ENCODE results near the gene NUP58.
"Not testable (repeated sequence)": the region's sequence is repeated elsewhere in the genome, so short reads cannot be mapped to it uniquely, and the experiment has no call there.

The NUP58 gene

DNA sequence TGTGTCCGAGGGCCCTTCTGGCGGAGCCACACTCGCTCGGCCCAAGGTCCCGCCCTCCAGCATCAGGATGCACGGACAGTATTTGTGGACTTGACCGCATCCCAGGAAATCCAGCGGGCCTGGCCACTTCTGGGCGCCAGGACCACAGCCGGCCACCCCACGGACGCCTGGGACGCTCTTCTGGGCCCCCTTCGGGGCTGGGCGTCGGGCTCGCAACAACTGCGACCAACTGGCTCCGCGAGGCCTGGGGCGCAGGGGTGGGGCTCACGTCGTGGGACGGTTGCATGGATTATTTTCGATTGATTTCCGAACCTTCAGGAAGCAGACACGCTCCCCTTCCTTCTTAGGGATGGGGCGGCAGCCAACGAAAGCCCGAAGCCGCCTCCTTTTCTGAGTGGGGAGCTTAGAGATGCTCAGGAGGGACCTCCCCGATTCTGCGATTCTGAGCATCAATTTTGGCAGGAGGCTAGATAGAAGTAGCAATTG lies 521 bp upstream of the NUP58 start:
- Histone ChIP-seq H3K27ac (peak overlapping the region; percentile 15 to 96 (median 93)), H3K4me3 (peak overlapping the region; percentile 62 to 94 (median 69))

DNA sequence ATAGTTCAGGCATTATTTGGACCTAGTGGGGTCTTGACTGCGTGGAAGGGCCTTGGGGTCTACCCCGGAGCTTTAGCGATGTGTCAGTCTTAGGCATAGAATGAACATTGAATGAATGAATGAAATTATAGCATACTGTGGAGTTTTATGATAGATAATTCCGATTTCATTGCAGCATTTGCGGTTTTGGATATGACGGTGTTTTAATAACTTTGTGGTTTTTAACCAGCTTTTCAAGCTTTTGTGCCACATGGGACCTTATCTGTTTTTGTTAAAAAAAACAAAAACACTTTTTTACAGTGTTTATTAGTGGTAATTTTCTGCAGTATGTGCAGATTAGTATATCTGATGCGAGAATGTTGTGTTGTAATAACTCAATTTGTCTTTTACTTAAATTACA lies 696 bp downstream of the NUP58 start:
- peak overlapping the region; percentile 57 to 96 (median 93) for H3K27ac ChIP-seq

DNA sequence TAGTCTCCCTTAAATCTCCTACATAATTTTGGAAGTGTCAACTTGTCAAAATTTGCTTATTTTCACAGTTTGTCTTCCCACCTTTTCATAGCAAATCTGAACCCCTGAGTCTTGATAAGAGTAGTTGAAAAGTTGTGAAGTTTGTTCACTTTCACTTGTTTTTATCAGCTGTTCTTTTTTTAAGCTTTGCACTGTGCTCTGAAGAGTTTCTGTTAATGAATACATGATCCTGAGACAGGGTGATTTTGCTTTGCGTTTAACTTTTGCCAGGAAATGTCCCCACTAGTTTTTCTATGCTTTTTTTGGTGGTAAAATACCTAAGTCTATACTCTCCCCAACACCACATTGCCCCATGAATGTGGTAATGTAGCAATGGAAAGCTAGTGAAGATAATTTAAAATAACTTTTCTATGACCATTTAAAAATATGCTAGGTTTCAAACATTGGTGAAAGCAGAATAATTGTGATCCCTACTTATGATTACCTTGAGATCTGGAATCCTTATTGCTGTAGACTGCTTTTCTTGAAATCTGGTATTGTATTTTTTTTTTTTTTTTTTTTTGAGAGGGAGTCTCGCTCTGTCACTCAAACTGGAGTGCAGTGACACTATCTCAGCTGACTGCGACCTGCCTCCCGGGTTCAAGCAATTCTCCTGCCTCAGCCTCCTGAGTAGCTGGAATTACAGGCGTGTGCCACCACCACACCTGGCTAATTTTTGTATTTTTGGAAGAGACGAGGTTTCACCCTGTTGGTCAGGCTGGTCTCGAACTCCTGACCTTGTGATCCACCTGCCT lies 5.4 kb downstream of the NUP58 start:
- peak overlapping the region in 1 of 21 experiments; percentile 18 for H3K27ac ChIP-seq
- H3K4me3 ChIP-seq: no peak overlapping the region

More for the DNA sequence above, 696 bp downstream of the NUP58 start:
- H3K4me3 ChIP-seq: peak overlapping the region; percentile 62 to 94 (median 69)

DNA sequence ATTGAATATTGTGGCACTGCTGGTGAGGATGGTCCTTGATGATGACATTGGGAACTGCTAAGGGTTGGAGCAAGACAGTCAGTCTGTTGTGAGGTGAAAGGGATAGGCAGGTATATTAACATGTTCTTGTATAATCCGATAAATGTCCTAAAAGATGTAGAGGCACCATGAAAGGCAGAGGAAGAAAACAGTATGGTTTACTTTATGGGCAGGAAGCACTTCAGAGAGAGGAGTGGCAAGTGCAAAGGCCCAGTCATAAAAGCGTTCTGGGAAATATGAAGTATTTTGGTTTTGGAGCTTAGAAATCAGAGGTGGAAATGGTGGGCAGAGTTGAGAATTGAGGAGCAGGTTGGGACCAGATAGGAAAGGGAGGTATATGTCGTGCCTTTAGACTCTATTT lies 9.5 kb downstream of the NUP58 start:
- Histone ChIP-seq H3K4me3 (no peak overlapping the region), H3K27ac (no peak overlapping the region)

DNA sequence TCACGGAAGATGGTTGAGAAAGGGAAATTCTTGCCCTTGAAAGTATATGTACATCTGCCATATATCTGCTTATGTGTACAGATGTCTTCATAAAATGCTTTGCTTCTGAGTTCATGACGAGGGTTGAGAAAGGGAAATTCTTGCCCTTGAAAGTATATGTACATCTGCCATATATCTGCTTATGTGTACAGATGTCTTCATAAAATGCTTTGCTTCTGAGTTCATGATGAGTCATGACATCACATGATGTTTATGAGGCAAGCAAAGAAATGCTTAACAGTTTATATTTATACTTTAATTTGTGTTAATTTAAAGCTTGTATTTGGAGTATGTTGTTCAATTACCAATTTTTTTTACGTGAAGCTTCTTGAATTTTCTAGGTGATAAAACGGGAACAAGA lies 17.5 kb downstream of the NUP58 start:
- H3K27ac ChIP-seq: peak overlapping the region in 1 of 21 experiments; percentile 0

DNA sequence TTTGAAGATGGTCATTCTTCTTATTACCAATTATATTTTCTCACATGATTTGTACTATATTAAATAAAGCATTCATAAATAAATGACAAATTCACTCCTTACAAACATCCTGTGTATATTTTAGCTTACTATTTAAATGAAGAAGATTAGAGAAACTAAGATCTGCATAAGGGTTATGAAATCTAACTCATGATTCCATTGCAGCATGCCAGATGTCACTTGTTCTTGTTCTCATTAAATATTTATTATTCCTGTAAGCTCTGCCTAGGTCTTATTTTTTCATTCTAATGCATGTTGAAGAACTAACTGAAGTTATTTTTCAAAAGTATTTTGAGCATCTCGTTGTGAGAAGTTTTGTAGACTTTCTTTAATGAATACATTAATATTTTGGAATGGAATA lies 18.3 kb downstream of the NUP58 start:
- peak overlapping the region in 1 of 21 experiments; percentile 5 for H3K27ac ChIP-seq

More for the DNA sequence above, 17.5 kb downstream of the NUP58 start:
- H3K4me3 ChIP-seq: not testable (repeated sequence)

DNA sequence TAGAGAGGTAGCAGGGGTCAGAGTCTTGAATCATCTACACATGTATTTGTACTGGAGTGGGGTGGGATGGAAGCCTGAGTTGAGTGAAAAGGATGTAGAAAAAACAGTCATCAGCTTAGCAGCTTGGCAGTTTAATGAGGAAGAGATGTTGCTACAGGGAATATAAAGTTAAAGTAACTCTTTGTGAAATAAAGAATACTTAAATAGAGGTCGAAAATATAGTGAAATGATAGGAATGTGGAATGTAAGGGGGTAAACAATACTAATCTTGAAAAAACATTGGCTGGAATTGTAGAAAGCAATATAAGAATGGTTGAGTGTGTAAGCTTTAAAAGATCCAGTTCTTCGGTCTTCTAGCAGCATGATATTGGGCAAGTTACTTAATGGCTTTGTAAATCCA lies 22.7 kb downstream of the NUP58 start:
- Histone ChIP-seq H3K27ac (no peak overlapping the region), H3K4me3 (no peak overlapping the region)

More for the DNA sequence above, 18.3 kb downstream of the NUP58 start:
- H3K4me3 ChIP-seq: no peak overlapping the region

DNA sequence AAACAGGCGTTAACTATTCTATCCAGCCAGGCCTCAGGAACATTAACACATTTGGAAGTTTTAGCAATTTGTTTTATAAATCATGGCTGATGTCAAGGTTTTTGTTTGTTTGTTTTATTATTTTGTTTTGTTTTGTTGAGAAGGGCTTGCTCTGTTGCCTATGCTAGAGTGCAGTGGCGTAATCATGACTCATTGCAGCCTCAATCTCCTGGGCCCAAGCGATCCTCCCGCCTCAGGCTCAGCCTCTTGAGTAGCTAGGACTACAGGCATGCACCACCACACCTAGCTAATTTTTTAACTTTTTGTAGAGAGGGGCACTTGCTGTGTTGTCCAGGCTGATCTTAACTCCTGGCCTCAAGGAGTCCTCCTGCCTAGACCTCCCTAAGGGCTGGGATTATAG lies 28.3 kb downstream of the NUP58 start:
- Histone ChIP-seq H3K4me3 (no peak overlapping the region), H3K27ac (no peak overlapping the region)

DNA sequence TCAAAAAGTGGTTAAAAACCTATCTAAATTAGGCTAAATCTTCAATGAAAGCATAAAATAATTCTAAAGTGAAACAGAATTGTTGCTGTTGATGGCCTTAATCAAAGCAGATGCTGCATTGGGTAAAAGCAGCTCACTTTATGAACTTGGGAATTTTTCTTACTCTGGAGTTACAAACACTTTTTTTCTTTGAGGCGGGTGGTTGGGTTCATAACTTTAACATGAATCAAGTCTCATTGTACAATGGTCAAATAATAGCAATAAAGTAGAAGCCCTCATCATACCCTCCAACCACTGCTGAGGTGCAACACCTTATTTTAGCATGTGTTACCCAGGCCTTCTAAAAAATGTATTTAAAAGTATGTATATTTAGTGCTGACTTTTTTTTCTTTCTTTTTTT lies 29.1 kb downstream of the NUP58 start:
- Histone ChIP-seq H3K4me3 (no peak overlapping the region), H3K27ac (no peak overlapping the region)

DNA sequence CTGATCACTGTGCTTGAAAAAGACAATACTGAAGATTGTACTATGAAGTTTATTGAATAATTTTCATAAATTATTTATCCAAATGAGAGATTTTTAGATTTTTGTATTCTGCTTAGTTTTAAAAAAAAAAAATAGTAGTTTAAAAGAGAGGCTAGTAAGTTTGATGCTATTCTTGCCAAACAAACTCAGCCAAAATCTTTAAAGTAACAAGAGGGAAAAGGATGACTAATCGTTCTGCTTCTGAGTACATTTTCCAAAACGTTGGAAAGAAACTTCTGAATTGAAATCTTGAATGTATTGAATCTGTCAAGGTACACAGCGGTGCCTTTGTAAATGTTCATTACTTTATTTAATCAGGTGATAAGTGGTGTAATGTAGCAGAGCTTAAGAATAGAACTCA lies 34.4 kb downstream of the NUP58 start:
- H3K4me3 ChIP-seq: no peak overlapping the region
- no peak overlapping the region for H3K27ac ChIP-seq

DNA sequence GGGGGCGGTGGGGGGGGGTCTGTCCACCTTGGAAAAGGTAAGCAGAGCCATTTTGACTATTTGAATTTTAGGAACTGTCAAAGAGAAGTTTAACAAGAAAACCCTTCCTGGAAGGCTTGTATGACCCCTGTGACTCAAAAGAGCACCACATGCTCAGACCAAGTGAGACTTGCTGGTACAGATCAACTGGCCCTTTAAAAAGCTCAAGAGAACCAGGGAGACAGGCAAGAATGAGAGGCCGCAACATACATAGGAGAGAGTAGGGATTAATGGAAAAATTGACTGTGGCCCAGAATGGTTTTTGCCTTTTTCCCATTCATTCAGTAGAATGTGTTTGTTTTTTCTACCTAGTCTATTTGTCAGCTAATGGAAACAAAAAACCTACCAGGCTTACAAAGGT lies 44.2 kb downstream of the NUP58 start:
- H3K27ac ChIP-seq: no peak overlapping the region
- no peak overlapping the region for H3K4me3 ChIP-seq

DNA sequence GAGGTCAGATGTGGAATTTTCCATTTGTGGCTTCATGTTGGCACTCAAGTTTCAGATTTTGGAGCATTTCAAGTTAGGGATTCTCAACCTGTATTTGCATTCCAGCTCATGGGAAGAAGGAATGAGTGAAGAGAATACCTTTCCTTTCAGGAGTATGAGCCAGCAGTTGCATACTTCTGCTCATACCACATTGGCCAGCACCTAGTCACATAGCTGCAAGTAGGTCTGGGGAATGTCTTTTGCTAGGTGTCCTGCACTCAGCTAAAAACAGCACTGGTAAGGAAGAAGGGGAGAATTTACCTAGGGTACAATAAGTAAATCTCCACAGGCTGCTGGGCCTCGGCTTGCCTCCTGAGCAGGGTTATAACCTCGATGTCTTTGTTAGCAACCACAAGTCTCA lies 45.7 kb downstream of the NUP58 start:
- H3K4me3 ChIP-seq: no peak overlapping the region
- H3K27ac ChIP-seq: no peak overlapping the region

DNA sequence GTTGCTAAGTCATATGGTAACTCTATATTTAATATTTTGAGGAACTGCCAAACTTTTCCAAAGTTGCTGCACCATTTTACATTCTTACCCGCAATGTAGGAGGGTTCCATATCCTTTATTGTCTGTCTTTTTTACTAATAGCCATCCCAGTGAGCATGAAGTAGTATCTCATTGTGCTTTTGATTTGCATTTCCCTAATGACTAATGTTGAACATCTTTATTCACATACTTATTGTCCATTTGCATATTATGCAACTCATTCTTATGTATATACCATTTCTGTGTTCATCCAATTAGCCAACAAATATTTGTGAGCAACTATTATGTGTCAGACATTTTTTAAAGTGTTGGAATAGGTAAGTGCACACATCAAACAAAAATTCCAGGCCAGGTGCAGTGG lies 50.0 kb downstream of the NUP58 start:
- no peak overlapping the region for H3K4me3 ChIP-seq
- H3K27ac ChIP-seq: no peak overlapping the region

DNA sequence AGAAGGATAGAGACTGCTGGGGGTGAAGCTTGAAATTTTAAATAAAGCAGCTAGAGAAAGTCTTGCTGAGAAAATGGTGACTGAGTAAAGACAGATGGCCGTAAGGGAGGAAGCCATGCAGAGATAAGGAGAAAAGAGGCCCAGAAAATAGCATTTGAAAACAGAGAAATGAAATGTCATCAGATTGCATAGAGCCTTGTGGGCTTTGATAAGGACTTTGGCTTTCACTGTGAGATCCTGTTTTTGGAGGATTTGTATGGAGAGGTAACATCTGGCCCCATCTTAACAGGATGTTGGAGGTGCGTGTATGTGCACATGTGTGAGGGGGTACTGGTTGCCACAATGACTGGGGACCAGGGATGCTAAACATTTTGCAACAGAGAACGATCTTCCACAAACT lies 50.8 kb downstream of the NUP58 start:
- Histone ChIP-seq H3K27ac (no peak overlapping the region), H3K4me3 (no peak overlapping the region)

DNA sequence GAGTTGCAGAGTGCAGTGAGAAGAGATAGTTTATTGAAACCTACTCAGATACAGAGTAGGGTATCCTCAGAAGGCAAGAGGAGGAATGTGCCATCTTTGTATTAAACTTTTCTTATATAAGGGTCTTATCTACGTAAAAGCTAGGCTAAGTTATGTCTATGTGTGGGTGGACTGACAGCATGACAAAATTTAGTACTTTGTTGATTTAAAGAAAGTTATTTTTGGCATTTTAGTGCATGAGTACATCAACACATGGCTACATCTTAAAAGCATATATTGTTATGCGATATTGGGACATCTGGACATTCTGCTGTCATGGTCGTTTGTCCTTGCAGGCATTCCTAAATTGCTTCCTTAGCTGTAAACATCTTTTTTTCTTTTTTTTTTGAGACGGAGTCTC lies 51.4 kb downstream of the NUP58 start:
- H3K4me3 ChIP-seq: no peak overlapping the region

DNA sequence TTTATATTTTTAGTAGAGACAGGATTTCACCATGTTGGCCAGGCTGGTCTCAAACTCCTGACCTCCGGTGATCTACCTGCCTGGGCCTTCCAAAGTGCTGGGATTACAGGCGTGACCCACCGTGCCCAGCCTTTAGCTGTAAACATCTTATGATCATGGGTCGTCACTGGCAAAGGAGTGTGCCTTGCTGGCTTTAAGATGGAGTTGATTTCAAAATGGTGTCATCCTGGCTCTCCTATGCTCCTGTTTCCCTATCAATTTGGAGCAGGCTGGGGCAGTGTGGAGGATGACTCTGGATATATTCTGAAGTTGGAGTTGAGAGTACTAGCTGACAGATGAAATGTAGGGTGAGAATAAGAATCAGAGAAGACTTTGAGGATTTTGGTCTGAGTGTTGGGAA lies 51.9 kb downstream of the NUP58 start:
- H3K27ac ChIP-seq: no peak overlapping the region
- no peak overlapping the region for H3K4me3 ChIP-seq

More for the DNA sequence above, 51.4 kb downstream of the NUP58 start:
- H3K27ac ChIP-seq: no peak overlapping the region

DNA sequence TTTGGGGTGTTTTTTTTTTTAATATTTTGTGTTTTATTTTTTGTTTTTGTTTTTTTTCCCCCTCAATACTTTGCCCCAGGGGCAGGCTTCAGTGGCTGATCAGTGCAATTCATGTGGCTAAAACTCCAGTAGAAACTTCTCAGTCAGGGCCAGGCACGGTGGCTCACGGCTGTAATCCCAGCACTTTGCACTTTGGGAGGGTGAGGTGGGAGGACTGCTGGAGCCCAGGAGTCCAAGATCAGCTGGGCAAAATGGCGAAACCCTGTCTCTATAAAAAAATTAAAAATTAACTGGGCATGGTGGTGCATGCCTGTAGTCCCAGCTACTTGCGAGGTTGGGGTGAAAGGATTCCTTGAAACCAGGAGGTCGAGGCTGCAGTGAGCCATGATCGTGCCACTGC lies 53.0 kb downstream of the NUP58 start:
- Histone ChIP-seq H3K27ac (no peak overlapping the region), H3K4me3 (no peak overlapping the region)

DNA sequence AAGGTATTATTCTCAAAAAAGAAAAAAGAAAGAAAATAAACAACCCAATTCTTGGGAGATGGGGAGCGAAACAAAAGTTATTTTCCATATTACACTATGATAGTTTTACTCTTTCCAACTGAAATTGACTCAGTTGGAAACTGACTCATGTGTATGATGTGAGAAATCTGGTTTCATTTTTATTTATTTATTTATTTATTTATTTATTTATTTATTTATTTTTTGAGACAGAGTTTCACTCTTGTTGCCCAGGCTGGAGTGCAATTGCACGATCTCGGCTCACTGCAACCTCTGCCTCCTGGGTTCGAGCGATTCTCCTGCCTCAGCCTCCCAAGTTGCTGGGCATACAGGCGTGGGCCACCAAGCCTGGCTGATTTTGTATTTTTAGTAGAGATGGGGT lies 59.0 kb downstream of the NUP58 start:
- not testable (repeated sequence) for H3K27ac ChIP-seq, H3K4me3 ChIP-seq

DNA sequence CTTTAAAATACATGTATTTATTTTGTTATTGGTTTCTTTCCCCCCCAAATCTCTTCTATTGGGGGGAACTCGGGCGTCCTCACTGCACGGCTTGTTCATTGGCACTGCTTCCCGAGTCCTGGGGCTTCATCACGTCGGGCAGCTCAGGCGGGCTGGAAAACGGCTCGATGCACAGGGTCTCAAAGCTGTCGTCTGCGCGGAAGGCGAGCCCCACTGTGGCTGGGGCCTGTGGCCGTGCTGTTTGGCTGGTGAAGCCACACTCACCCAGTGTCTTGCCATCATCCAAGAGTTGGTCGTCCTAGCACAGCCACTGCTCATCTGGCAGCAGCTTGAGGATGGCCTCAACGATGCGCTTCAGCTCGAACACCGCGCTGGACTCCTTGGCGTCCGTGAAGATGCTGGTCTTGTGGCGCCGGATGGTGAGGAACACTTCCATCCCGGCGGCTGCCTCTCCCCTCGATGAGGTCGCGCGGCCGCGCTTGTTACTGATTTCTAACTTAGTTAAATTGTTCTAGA lies 64.4 kb downstream of the NUP58 start:
- Histone ChIP-seq H3K27ac (no peak overlapping the region), H3K4me3 (no peak overlapping the region)

DNA sequence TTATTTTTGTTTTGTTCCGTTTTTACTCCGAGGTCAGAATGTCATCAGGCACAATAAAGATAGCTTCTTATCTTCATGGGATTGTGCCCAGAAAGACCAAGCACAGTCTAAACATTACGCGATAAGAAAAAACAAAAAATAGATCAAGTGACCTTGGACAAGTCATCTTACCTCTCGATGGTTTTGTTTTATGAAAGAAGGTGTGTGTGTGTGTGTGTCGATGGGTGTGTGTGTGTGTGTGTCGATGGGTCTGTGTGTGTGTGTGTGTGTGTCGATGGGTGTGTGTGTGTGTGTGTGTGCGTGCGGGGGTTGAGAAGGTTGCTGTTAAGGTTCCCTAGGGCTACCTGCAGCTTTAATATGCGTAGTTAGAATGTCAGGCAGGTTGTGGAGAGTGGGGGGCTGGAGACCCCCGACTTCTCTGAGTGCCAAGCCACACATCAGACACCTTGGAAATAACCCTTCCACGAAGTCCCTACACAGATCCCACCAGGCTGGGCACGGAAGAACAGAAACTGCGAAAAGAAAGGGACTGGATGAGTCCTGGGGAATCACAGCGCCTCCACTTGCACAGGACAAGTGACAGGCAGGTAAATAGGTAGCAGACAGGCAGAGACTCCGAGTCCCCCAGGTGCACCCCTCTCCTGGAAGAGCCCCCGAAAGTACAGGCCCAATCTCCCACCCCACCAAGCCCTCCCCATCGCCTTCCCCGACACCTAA lies 69.9 kb downstream of the NUP58 start:
- Histone ChIP-seq H3K4me3 (peak overlapping the region in 1 of 7 experiments; percentile 37), H3K27ac (no peak overlapping the region)

DNA sequence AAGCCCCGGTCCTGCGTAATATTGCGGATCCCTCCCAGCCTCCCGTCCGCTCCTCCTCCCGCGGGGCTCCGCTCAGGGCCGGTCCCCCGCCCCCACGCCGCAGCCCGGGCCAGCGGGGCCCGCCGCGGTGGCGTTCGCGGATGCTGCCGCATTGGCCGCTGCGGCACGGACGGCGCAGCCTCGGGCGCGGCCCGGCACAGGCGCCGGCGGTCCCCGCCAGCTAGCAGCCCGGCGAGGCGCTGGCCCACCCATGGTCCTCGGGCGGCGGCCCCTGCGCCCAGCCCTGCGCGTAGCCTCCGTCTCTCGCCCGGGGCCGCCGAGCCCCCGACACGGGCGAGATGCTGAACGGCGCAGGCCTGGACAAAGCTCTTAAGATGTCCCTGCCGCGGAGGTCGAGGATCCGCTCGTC lies 70.5 kb downstream of the NUP58 start, which contains the start of gene ATP8A2:
TSS of gene ATP8A2 (plus strand) at position 100 of the 409 bp plus-strand sequence. CDS start at position 339, 239 bp downstream.
- Histone ChIP-seq H3K4me3 (peak within 1 kb of the TSS in 6 of 7 experiments; percentile 11 to 37 (median 24)), H3K27ac (no peak within 1 kb of the TSS)

All from skin epidermis (tissue), 12 donors.